Activated CD8-positive, alpha-beta memory T cell treated with anti-CD3 and anti-CD28 coated beads for 36 hours (primary cell): ENCODE results near the gene ERCC4. TPM values are rescaled to one million over a fixed set of nuclear protein-coding genes. Genes with fewer than 3 reads are reported as not detected.

Experiments used
- total RNA-seq, 2 experiments: library from RNA; stranded (reverse); gene quantifications; one replicate each; pipeline ENCODE4 v1.2.3, GENCODE V29; 2021

The ERCC4 gene
- total RNA-seq, 2 experiments from 2014 or later: 15.5 to 16.6 TPM

Other genes starting within 250 kb of the ERCC4 start
- 10 to 100 TPM in 1 of 2 experiments, 1 to 10 TPM in 1; 9.8 to 14.0 TPM for gene MRTFB, start 151.2 kb downstream of the ERCC4 start, total RNA-seq